Measurements from ENCODE around the gene AZI2. TPM values are rescaled to one million over a fixed set of nuclear protein-coding genes. Genes with fewer than 3 reads are reported as not detected.
A peak's percentile ranks its signal among the peaks of the same experiment; 100 is the strongest.

Gene AZI2
- total and polyA plus RNA-seq, 2 experiments from 2014 or later = 33.5 to 95.4 TPM

GRCh38 chr3:28328188-28329151, 20.2 kb downstream of the AZI2 start:
- peak; percentile 55 for DNase-seq
- Histone ChIP-seq H3K27me3 (replicated peaks; ENCODE audit: insufficient read depth) (no peaks in the 10 kb centered on the region), H3K36me3 (ENCODE audit: low read depth) (peaks cover 53% of the 10 kb centered on the region), H3K9ac (no peak overlapping the region), H3K79me2 (ENCODE audit: insufficient read depth) (no peaks in the 10 kb centered on the region), H3K9me2 (ENCODE audit: insufficient read depth) (no peaks in the 10 kb centered on the region), H3K4me1 (ENCODE audit: insufficient read depth) (peaks cover 6% of the 10 kb centered on the region; the same call in 1 of the 2 replicates), H3F3A (ENCODE audit: insufficient read depth) (peaks cover 10% of the 10 kb centered on the region; the same call in 1 of the 2 replicates), H4K20me1 (ENCODE audit: insufficient read depth) (no peaks in the 10 kb centered on the region), H3K27ac (no peak overlapping the region), H3K4me2 (ENCODE audit: unreplicated experiment) (no peak overlapping the region), H2AFZ (no peak overlapping the region), H3K9me3 (ENCODE audit: low read depth) (no peaks in the 10 kb centered on the region), H3K4me3 (no peak overlapping the region)
- 69 to 75% methylated on average over 4 of the region's 4 CpGs for WGBS, 2 experiments (ENCODE audit: low coverage in 1 of 2, low lambda C conversion rate in 2 of 2, missing lambda C conversion rate in 2 of 2)
- TF ChIP-seq EZH2phosphoT487 (IDR thresholded peaks at IDR 0.05; ENCODE audit: insufficient read depth, low read depth) (no peak), EZH2 (IDR thresholded peaks at IDR 0.05; ENCODE audit: insufficient read depth, poor library complexity, severe bottlenecking) (no peak)
- in situ Hi-C loops (cut with MboI) = no loop called here

- no peaks in the 10 kb centered on the region for H3K9me3 ChIP-seq (ENCODE audit: low read depth)
- H3K4me1 ChIP-seq (ENCODE audit: insufficient read depth) = peaks cover 18% of the 10 kb centered on the region
- WGBS, 2 experiments (ENCODE audit: low coverage in 1 of 2, low lambda C conversion rate in 2 of 2, missing lambda C conversion rate in 2 of 2) = 96 to 100% methylated on average over 2 of the region's 2 CpGs
- H3K9ac ChIP-seq = no peak overlapping the region
- DNase-seq = peak; percentile 10
- H3K36me3 ChIP-seq (ENCODE audit: low read depth) = peaks cover 45% of the 10 kb centered on the region
- peaks cover 19% of the 10 kb centered on the region for H3F3A ChIP-seq (ENCODE audit: insufficient read depth)
- no peak overlapping the region for H3K27ac ChIP-seq
- no peaks in the 10 kb centered on the region for H3K79me2 ChIP-seq (ENCODE audit: insufficient read depth)
- H3K27me3 ChIP-seq (replicated peaks; ENCODE audit: insufficient read depth) = no peaks in the 10 kb centered on the region
- no peaks in the 10 kb centered on the region for H4K20me1 ChIP-seq (ENCODE audit: insufficient read depth)
- no peak for TF ChIP-seq EZH2 (IDR thresholded peaks at IDR 0.05; ENCODE audit: insufficient read depth, poor library complexity, severe bottlenecking)
- TF ChIP-seq EZH2phosphoT487 (IDR thresholded peaks at IDR 0.05; ENCODE audit: insufficient read depth, low read depth) = no peak
- H3K4me2 ChIP-seq (ENCODE audit: unreplicated experiment) = no peak overlapping the region
- H3K9me2 ChIP-seq (ENCODE audit: insufficient read depth) = no peaks in the 10 kb centered on the region
- H3K4me3 ChIP-seq = no peak overlapping the region
- in situ Hi-C loops (cut with MboI) = no loop called here
- H2AFZ ChIP-seq = no peak overlapping the region
Measured at GRCh38 chr3:28326458-28326926, 22.1 kb downstream of the AZI2 start.

- Histone ChIP-seq H3K79me2 (ENCODE audit: insufficient read depth) (no peaks in the 10 kb centered on the region), H3K36me3 (ENCODE audit: low read depth) (peaks cover 42% of the 10 kb centered on the region), H3K4me1 (ENCODE audit: insufficient read depth) (peaks cover 12% of the 10 kb centered on the region), H4K20me1 (ENCODE audit: insufficient read depth) (no peaks in the 10 kb centered on the region), H3K9me2 (ENCODE audit: insufficient read depth) (no peaks in the 10 kb centered on the region), H3K9me3 (ENCODE audit: low read depth) (no peaks in the 10 kb centered on the region), H3K9ac (no peak overlapping the region), H3K4me2 (ENCODE audit: unreplicated experiment) (no peak overlapping the region), H3K27ac (no peak overlapping the region), H3F3A (ENCODE audit: insufficient read depth) (peaks cover 8% of the 10 kb centered on the region; the same call in 1 of the 2 replicates), H2AFZ (no peak overlapping the region), H3K27me3 (replicated peaks; ENCODE audit: insufficient read depth) (no peaks in the 10 kb centered on the region), H3K4me3 (no peak overlapping the region)
- 67 to 69% methylated on average over 1 of the region's 1 CpG for WGBS, 2 experiments (ENCODE audit: low coverage in 1 of 2, low lambda C conversion rate in 2 of 2, missing lambda C conversion rate in 2 of 2)
- TF ChIP-seq EZH2 (IDR thresholded peaks at IDR 0.05; ENCODE audit: insufficient read depth, poor library complexity, severe bottlenecking) (no peak), EZH2phosphoT487 (IDR thresholded peaks at IDR 0.05; ENCODE audit: insufficient read depth, low read depth) (no peak)
- peak; percentile 57 for DNase-seq
- in situ Hi-C loops (cut with MboI) = loop anchor here (25.0 kb wide), 1 partner anchor 1010 kb away; no protein-coding TSS in a partner anchor
Measured at GRCh38 chr3:28322464-28322863, 26.2 kb downstream of the AZI2 start.

GRCh38 chr3:28320981-28321380, 27.6 kb downstream of the AZI2 start:
- Histone ChIP-seq H4K20me1 (ENCODE audit: insufficient read depth) (no peaks in the 10 kb centered on the region), H3K9me2 (ENCODE audit: insufficient read depth) (no peaks in the 10 kb centered on the region), H3F3A (ENCODE audit: insufficient read depth) (peaks cover 8% of the 10 kb centered on the region; the same call in 1 of the 2 replicates), H3K79me2 (ENCODE audit: insufficient read depth) (no peaks in the 10 kb centered on the region), H3K4me3 (no peak overlapping the region), H3K4me2 (ENCODE audit: unreplicated experiment) (no peak overlapping the region), H3K36me3 (ENCODE audit: low read depth) (peaks cover 34% of the 10 kb centered on the region), H2AFZ (no peak overlapping the region), H3K9me3 (ENCODE audit: low read depth) (no peaks in the 10 kb centered on the region), H3K27me3 (replicated peaks; ENCODE audit: insufficient read depth) (no peaks in the 10 kb centered on the region), H3K9ac (no peak overlapping the region), H3K4me1 (ENCODE audit: insufficient read depth) (peaks cover 12% of the 10 kb centered on the region), H3K27ac (no peak overlapping the region)
- no peak for DNase-seq
- TF ChIP-seq EZH2 (IDR thresholded peaks at IDR 0.05; ENCODE audit: insufficient read depth, poor library complexity, severe bottlenecking) = no peak
- TF ChIP-seq EZH2phosphoT487 (IDR thresholded peaks at IDR 0.05; ENCODE audit: insufficient read depth, low read depth) = no peak
- in situ Hi-C loops (cut with MboI) = loop anchor here (25.0 kb wide), 1 partner anchor 1009 kb away; no protein-coding TSS in a partner anchor
